IMR-90 (cell line): ENCODE measurements around the gene MMP25. TPM values are rescaled to one million over a fixed set of nuclear protein-coding genes. Genes with fewer than 3 reads are reported as not detected.
A peak's percentile ranks its signal among the peaks of the same experiment; 100 is the strongest.

Source experiments
- ATAC-seq: fragments of 200-7000 bp; cut with Tn5 transposase; 2 replicates; pipeline ENCODE4 v1.9.1; 2020; ENCODE audit warnings: low read depth, mild to moderate bottlenecking, moderate library complexity
- BruUV-seq: library from RNA; stranded (reverse); fragments of 400-500 nt; replicated peaks from 2 replicates; lab custom pipeline; 2021; lab: Mats Ljungman, UMichigan
- CTCF ChIA-PET: fragments of 300-600 bp; formaldehyde crosslinking; extraction: SDS; loops from one replicate; lab custom pipeline; 2021; ENCODE audit warnings: antibody characterized with exemption; lab: Yijun Ruan, JAX
- POLR2A ChIA-PET: fragments of 300-600 bp; sonication (Branson Sonifier 250); formaldehyde crosslinking; loops from one replicate; lab custom pipeline; 2022; ENCODE audit warnings: antibody characterized with exemption; ENCODE audit not compliant: unreplicated experiment; lab: Charles Lee
- DNase-seq: peaks from one replicate; pipeline ENCODE4 v3.0.0; 2013
- H2AFZ ChIP-seq: replicated peaks from 2 replicates; pipeline ENCODE3; 2013; ENCODE audit warnings: low read length, mild to moderate bottlenecking; ENCODE audit not compliant: poor library complexity
- H2AK5ac ChIP-seq: 2 replicates; pipeline ENCODE4 v1.6.1; 2013; ENCODE audit warnings: low read depth, low read length, inconsistent platforms
- H2AK9ac ChIP-seq: replicated peaks from 2 replicates; pipeline ENCODE3; 2013; ENCODE audit warnings: mild to moderate bottlenecking, low read depth, low read length, moderate library complexity; ENCODE audit not compliant: poor library complexity
- H2BK120ac ChIP-seq: 2 replicates; pipeline ENCODE4 v1.6.1; 2013; ENCODE audit warnings: low read depth, low read length, inconsistent platforms
- H2BK15ac ChIP-seq: 3 replicates; pipeline ENCODE4 v1.6.1; 2013; ENCODE audit warnings: low read depth, low read length, inconsistent platforms
- H2BK20ac ChIP-seq: 2 replicates; pipeline ENCODE4 v1.6.1; 2013; ENCODE audit warnings: low read depth, mild to moderate bottlenecking, inconsistent platforms, low read length, moderate library complexity
- H2BK5ac ChIP-seq: 2 replicates; pipeline ENCODE4 v1.6.1; 2013; ENCODE audit warnings: mild to moderate bottlenecking, low read depth, low read length, inconsistent platforms; ENCODE audit not compliant: poor library complexity, severe bottlenecking
- H3K14ac ChIP-seq: replicated peaks from 2 replicates; pipeline ENCODE4 v1.6.1; 2013; ENCODE audit warnings: low read depth, low read length, inconsistent platforms
- H3K18ac ChIP-seq: 2 replicates; pipeline ENCODE4 v1.6.1; 2013; ENCODE audit warnings: low read depth, low read length, control low read depth
- H3K23ac ChIP-seq: 2 replicates; pipeline ENCODE4 v1.6.1; 2013; ENCODE audit warnings: low read depth, low read length, inconsistent platforms
- H3K27ac ChIP-seq: 2 replicates; pipeline ENCODE4 v1.5.1; 2013; ENCODE audit warnings: mild to moderate bottlenecking, control low read depth, low read length; ENCODE audit not compliant: insufficient read depth
- H3K27me3 ChIP-seq: 2 replicates; pipeline ENCODE4 v1.6.1; 2013; ENCODE audit warnings: low read length; ENCODE audit not compliant: control insufficient read depth, insufficient read depth
- H3K36me3 ChIP-seq: 2 replicates; pipeline ENCODE4 v1.6.1; 2013; ENCODE audit warnings: low read length, mixed read lengths; ENCODE audit not compliant: control insufficient read depth, insufficient read depth
- H3K4ac ChIP-seq: 2 replicates; pipeline ENCODE4 v1.6.1; 2013; ENCODE audit warnings: low read depth, low read length, inconsistent platforms
- H3K4me1 ChIP-seq: 2 replicates; pipeline ENCODE4 v1.6.1; 2013; ENCODE audit warnings: low read length, mixed read lengths; ENCODE audit not compliant: control insufficient read depth, insufficient read depth
- H3K4me2 ChIP-seq: 2 replicates; pipeline ENCODE4 v1.6.1; 2013; ENCODE audit warnings: low read depth, mild to moderate bottlenecking, control low read depth, low read length, moderate library complexity
- H3K4me3 ChIP-seq: 2 replicates; pipeline ENCODE4 v1.5.1; 2013; ENCODE audit warnings: low read depth, mild to moderate bottlenecking, control low read depth, low read length, moderate library complexity; ENCODE audit not compliant: insufficient read depth
- H3K56ac ChIP-seq: 2 replicates; pipeline ENCODE4 v1.6.1; 2013; ENCODE audit warnings: low read length, inconsistent platforms; ENCODE audit not compliant: insufficient read depth; ENCODE audit errors: extremely low read depth
- H3K79me1 ChIP-seq, 2 experiments: 2 replicates each; pipeline ENCODE4 v1.6.1; 2013; ENCODE audit warnings: low read length in 2 of 2, inconsistent platforms in 1 of 2, low read depth in 1 of 2
- H3K9ac ChIP-seq: 2 replicates; pipeline ENCODE4 v1.6.1; 2013; ENCODE audit warnings: low read depth, low read length, control low read depth
- H3K9me1 ChIP-seq: 2 replicates; pipeline ENCODE4 v1.6.1; 2013; ENCODE audit warnings: low read length, inconsistent platforms; ENCODE audit not compliant: insufficient read depth
- H3K9me3 ChIP-seq: 2 replicates; pipeline ENCODE4 v1.6.1; 2013; ENCODE audit warnings: low read length; ENCODE audit not compliant: control insufficient read depth, insufficient read depth
- H4K20me1 ChIP-seq: 2 replicates; pipeline ENCODE4 v1.6.1; 2013; ENCODE audit warnings: low read length, inconsistent platforms; ENCODE audit not compliant: insufficient read depth
- H4K5ac ChIP-seq: 2 replicates; pipeline ENCODE4 v1.6.1; 2013; ENCODE audit warnings: mild to moderate bottlenecking, low read depth, low read length, control low read depth
- H4K8ac ChIP-seq, 2 experiments: 2 replicates each; pipeline ENCODE4 v1.6.1; 2013; ENCODE audit warnings: low read depth in 2 of 2, low read length in 2 of 2, control low read depth in 1 of 2, inconsistent platforms in 1 of 2
- H4K91ac ChIP-seq: 2 replicates; pipeline ENCODE4 v1.6.1; 2013; ENCODE audit warnings: low read depth, low read length, inconsistent platforms; ENCODE audit not compliant: insufficient read depth
- BHLHE40 ChIP-seq: fragments of 150-350 bp; IDR thresholded peaks from 2 replicates; pipeline ENCODE4 v1.6.1; 2016; ENCODE audit warnings: mild to moderate bottlenecking, low read depth, low read length
- CTCF ChIP-seq: conservative IDR thresholded peaks from 2 replicates; pipeline ENCODE4 v1.5.1; 2012; ENCODE audit warnings: mild to moderate bottlenecking, low read depth, low read length, improper control_type of control experiment
- MXI1 ChIP-seq: IDR thresholded peaks from 2 replicates; pipeline ENCODE4 v1.6.1; 2012; ENCODE audit warnings: low read depth, mild to moderate bottlenecking, low read length, moderate library complexity, borderline replicate concordance
- POLR2A ChIP-seq: IDR thresholded peaks from 2 replicates; pipeline ENCODE4 v1.6.1; 2012; ENCODE audit warnings: mild to moderate bottlenecking, low read depth, low read length
- RCOR1 ChIP-seq: IDR thresholded peaks from 2 replicates; pipeline ENCODE4 v1.6.1; 2012; ENCODE audit warnings: mild to moderate bottlenecking, low read length, improper control_type of control experiment; ENCODE audit not compliant: insufficient replicate concordance
- RFX5 ChIP-seq: IDR thresholded peaks from 2 replicates; pipeline ENCODE4 v1.8.0; 2012; ENCODE audit warnings: low read depth, mild to moderate bottlenecking, low read length, moderate library complexity
- SMC3 ChIP-seq: fragments of 150-350 bp; IDR thresholded peaks from 2 replicates; pipeline ENCODE4 v1.6.1; 2016; ENCODE audit warnings: low read depth, mild to moderate bottlenecking, antibody characterized with exemption, low read length, moderate library complexity
- USF2 ChIP-seq: fragments of 150-350 bp; IDR thresholded peaks from 2 replicates; pipeline ENCODE4 v1.6.1; 2017; ENCODE audit warnings: mild to moderate bottlenecking, antibody characterized with exemption, low read length, low read depth
- WGBS, 2 experiments: methylation state at CpG; one replicate each; pipeline versions ENCODE4 v1.1.5 to v1.1.7; 2013; ENCODE audit warnings: missing lambda C conversion rate in 2 of 2; ENCODE audit not compliant: insufficient read length in 1 of 2; ENCODE audit errors: extremely low coverage in 2 of 2; 5-methylcytosine and 5-hydroxymethylcytosine counted together
- dilution Hi-C: fragments of 300-500 bp; cut with HindIII; formaldehyde crosslinking; loops from one replicate; pipeline ENCODE4 v1.14.3; 2018; ENCODE audit warnings: low sequenced_read_pairs; ENCODE audit not compliant: unreplicated experiment
- in situ Hi-C: fragments of 300-500 bp; cut with MboI; formaldehyde crosslinking; loops from 3 replicates; pipeline ENCODE4 v1.14.3; 2019; ENCODE audit warnings: low sequenced_read_pairs, inconsistent platforms, mixed read lengths
- intact Hi-C: fragments of 100-400 bp; cut with micrococcal nuclease; formaldehyde crosslinking; loops from 2 replicates; pipeline ENCODE4 v1.10.0; 2022
- polyA plus RNA-seq, 3 experiments: library from polyadenylated mRNA; depleted of rRNA; stranded (reverse); fragments of >200 nt; gene quantifications; 2 replicates each; pipeline ENCODE4 v1.2.3, GENCODE V29; 2012; ENCODE audit warnings: low replicate concordance in 1 of 3
- total RNA-seq: library from RNA; depleted of rRNA; stranded (reverse); fragments of >200 nt; gene quantifications from 2 replicates; pipeline ENCODE4 v1.2.3, GENCODE V29; 2012

MMP25 gene
- total and polyA plus RNA-seq, 2 of the 4 experiments (the other 2 are of a cell fraction) = 0.07 TPM; not detected in 1

- Histone ChIP-seq H3K9me3 (no peaks in the 10 kb centered on the region), H2AFZ (no peak overlapping the region), H3K9me1 (no peaks in the 10 kb centered on the region), H4K5ac (no peak overlapping the region), H4K20me1 (no peaks in the 10 kb centered on the region), H3K36me3 (no peaks in the 10 kb centered on the region), H3K79me1 (no peaks in the 10 kb centered on the region), H3K14ac (no peak overlapping the region), H3K56ac (no peak overlapping the region), H2BK15ac (no peak overlapping the region), H4K91ac (no peak overlapping the region), H2AK5ac (peak overlapping the region; percentile 24; the same call in 1 of the 2 replicates), H3K4me3 (no peak overlapping the region), H3K18ac (no peak overlapping the region), H2BK5ac (no peak overlapping the region), H2AK9ac (peak overlapping the region; percentile 57), H4K8ac (no peak overlapping the region), H3K9ac (no peak overlapping the region), H3K23ac (no peak overlapping the region), H2BK20ac (no peak overlapping the region), H3K27ac (no peak overlapping the region), H3K4me1 (peaks cover 3% of the 10 kb centered on the region; the same call in 1 of the 2 replicates), H2BK120ac (no peak overlapping the region), H3K4me2 (no peak overlapping the region), H3K4ac (no peak overlapping the region), H3K27me3 (peaks cover 30% of the 10 kb centered on the region)
- ATAC-seq (no peak), DNase-seq (no peak)
- POLR2A ChIA-PET = no interaction called here
- WGBS, 2 experiments = 72% methylated on average over 5 of the region's 13 CpGs; no CpG with 5 or more reads in 1 of the 2 experiments
- dilution Hi-C loops (no loop called here), in situ Hi-C loops (no loop called here), intact Hi-C loops (no loop called here)
- CTCF ChIA-PET = interaction anchor here (1.1 kb wide), 1 partner anchor 25 kb away, joined by 3 read pairs; no protein-coding TSS in a partner anchor
- TF ChIP-seq SMC3 = no peak
- TF ChIP-seq RCOR1 = no peak
- TF ChIP-seq POLR2A = no peak
- TF ChIP-seq BHLHE40 = no peak
- TF ChIP-seq RFX5 = no peak
- TF ChIP-seq CTCF = no peak
- no peak for TF ChIP-seq USF2
- no peak for TF ChIP-seq MXI1
- BruUV-seq = no TSS peak
These were observed 39.1 kb upstream of the MMP25 start for GRCh38 chr16:3007059-3007956.
